ENCODE data around the gene MAP3K5.

- no peak for TF ChIP-seq POLR2AphosphoS5 (IDR thresholded peaks at IDR 0.05; ENCODE audit: low read depth, low read length)
- no peak for TF ChIP-seq CTCF (IDR thresholded peaks at IDR 0.05)
- no peak for TF ChIP-seq SIN3A (IDR thresholded peaks at IDR 0.05; ENCODE audit: borderline replicate concordance, insufficient read depth, low read depth, low read length)
- no peak for TF ChIP-seq TCF7L2 (IDR thresholded peaks at IDR 0.05; ENCODE audit: low read depth, low read length)
- no peak for TF ChIP-seq REST (IDR thresholded peaks at IDR 0.05; ENCODE audit: insufficient read depth in 1 of 2, low read depth in 2 of 2, low read length in 1 of 2)
These were observed 64.0 kb downstream of the MAP3K5 start for GRCh38 chr6:136728033-136728939.

Data from Panc1 (cell line).